Melanocyte of skin (primary cell): Measurements from ENCODE around the gene PTGFR. TPM values are rescaled to one million over a fixed set of nuclear protein-coding genes. Genes with fewer than 3 reads are reported as not detected.

ENCODE experiments used
- total RNA-seq, 2 donors: library from RNA; depleted of rRNA; stranded (reverse); fragments of >200 nt; gene quantifications; 2 replicates each; pipeline ENCODE4 v1.2.3, GENCODE V29; 2012

PTGFR gene
- total RNA-seq, result 1 to 10 TPM in 1 of 2 donors, under 1 TPM in 1; 0.67 to 1.4 TPM

GRCh38 chr1:78490861-78491450 is at the start of gene PTGFR:
Gene PTGFR, plus strand, starts transcription at chr1:78490974. Its CDS starts 1,770 bp downstream, at chr1:78492744.

Other genes starting within 250 kb of the PTGFR start
- gene IFI44L, start 129.5 kb downstream of the PTGFR start, total RNA-seq, result 100 to 1,000 TPM; 287 to 462 TPM
- 100 to 1,000 TPM; 149 to 255 TPM for gene IFI44, start 158.9 kb downstream of the PTGFR start, total RNA-seq